T47D (cell line): ENCODE results near the gene HRH1.
"Not testable (repeated sequence)": the region's sequence is repeated elsewhere in the genome, so short reads cannot be mapped to it uniquely, and the experiment has no call there.

Experiments used
- DNase-seq, 2 experiments: peaks; one replicate each; pipeline versions ENCODE4 v3.0.0 to v3.0.0-alpha.2; 2011 to 2012; ENCODE audit warnings: low read depth in 1 of 2, low spot score in 1 of 2
- JUND ChIP-seq: IDR thresholded peaks from 2 replicates; pipeline ENCODE4 v1.6.1; 2012; ENCODE audit warnings: low read depth
- in situ Hi-C: cut with HindIII; loops from 2 replicates; pipeline ENCODE4 v1.10.0; 2016; ENCODE audit warnings: low sequenced_read_pairs, low pct_unique_long_range_greater_than_20kb

The HRH1 gene, protein sequence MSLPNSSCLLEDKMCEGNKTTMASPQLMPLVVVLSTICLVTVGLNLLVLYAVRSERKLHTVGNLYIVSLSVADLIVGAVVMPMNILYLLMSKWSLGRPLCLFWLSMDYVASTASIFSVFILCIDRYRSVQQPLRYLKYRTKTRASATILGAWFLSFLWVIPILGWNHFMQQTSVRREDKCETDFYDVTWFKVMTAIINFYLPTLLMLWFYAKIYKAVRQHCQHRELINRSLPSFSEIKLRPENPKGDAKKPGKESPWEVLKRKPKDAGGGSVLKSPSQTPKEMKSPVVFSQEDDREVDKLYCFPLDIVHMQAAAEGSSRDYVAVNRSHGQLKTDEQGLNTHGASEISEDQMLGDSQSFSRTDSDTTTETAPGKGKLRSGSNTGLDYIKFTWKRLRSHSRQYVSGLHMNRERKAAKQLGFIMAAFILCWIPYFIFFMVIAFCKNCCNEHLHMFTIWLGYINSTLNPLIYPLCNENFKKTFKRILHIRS

DNA sequence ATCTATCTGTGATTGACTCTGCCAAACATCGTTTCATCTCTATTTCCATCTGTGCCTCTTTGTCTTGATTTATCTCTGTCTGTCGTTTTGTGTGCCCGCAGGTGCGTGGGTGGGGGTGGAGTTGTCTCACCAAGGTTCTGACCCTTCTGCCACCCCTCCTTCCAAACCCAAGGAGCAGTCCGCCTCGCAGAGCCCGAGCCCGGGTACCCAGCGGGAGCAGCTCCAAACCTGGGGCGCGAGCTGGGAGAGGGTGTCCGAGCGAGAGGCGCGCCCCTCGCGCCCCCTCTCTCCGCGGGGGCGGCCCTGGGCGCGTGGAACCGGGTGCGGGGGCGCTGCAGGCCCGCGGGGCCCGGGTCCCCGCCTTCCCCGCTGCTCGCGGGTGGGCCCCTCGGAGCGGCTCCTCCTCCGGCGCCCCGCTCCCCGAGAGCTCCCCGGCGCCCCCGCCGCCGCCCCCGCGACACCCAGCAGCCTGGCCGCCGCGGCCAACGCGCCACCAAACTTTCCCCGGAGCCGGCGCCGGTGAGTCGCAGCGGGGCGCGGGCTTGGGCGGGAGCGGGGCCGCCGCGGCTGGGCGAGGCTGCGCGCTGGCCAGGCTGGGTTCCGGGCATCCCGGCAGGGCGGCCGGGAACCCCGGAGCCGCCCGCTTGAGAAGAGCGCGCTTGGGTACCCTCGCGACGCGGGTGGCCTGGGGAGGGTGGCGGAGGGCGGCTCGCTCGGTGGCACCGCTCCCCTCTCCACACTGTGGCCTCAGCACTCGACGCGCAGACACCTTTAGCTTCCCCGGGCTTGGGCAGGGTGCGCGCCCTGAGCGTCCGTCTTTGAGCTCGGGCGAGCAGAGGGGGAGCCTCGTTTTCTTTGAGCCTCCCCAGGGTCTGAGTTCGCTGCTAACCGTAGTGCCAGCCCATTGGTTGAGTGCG, at the start of gene HRH1:
HRH1 (plus strand) TSS at position 458 of the 917 bp plus-strand sequence. CDS start 104,545 bp downstream, outside the sequence.
- no peak for TF ChIP-seq JUND
- no peak for DNase-seq
- in situ Hi-C loops = no loop called here

DNA sequence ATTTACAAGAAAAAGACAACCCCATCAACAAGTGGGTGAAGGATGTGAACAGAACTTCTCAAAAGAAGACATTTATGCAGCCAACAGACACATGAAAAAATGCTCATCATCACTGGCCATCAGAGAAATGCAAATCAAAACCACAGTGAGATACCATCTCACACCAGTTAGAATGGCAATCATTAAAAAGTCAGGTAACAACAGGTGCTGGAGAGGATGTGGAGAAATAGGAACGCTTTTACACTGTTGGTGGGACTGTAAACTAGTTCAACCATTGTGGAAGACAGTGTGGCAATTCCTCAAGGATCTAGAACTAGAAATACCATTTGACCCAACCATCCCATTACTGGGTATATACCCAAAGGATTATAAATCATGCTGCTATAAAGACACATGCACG, 41.0 kb upstream of the HRH1 start:
- DNase-seq, in situ Hi-C loops: not testable (repeated sequence)

DNA sequence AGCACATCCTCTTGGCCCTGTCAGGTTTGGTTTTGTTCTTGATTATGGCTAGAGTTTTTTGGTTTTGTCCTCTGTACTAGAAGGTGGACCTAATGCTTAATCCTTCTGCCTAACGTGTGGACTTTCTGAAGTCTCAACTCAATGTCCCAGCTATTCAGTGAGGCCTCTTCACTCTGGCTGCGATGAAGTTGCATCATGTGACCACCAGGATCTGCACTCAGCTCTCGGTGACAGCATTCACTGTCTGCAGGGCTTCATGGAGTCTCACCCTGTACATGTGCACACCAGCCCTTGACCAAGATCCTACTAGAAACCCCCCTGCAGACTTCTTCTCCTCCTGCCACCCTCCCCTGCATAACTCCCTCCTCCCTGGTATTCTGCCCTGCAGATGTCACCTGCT, 38.7 kb upstream of the HRH1 start:
- DNase-seq = no peak
- in situ Hi-C loops = no loop called here
- no peak for TF ChIP-seq JUND

DNA sequence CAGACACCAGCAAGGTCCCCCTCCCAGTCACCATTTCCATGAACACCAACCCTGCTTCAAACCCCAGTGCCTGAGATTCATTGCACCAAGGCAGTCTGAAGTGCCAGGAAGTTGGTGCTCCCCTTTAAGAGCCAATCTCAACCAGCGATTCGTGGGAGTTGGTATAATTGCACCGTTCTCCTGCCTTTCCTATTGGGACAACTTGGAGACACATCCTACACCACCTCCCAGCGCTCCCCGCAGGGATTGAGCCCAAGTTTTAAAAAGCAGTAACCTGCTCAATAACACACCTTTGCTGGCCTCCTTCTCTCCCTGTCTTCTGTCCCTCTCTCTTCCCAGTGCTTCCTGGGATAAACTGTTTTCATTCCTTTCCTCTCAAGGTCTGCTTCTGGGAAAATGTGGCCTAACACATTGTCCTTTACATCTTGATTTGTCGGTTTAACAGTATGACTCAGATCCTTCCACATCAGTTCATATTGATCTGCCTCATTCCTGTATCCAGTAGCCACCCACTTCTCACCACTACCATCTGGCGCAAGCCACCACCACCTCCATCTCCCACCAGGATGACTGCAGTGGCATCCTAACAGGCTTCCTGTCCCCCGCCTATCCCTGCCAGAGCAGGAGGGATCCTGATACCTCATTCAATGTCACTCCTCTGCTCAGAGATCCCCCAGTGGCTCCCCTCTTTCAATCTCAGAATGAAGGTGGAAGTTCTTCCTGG, 37.8 kb upstream of the HRH1 start:
- no peak for DNase-seq
- in situ Hi-C loops = no loop called here

DNA sequence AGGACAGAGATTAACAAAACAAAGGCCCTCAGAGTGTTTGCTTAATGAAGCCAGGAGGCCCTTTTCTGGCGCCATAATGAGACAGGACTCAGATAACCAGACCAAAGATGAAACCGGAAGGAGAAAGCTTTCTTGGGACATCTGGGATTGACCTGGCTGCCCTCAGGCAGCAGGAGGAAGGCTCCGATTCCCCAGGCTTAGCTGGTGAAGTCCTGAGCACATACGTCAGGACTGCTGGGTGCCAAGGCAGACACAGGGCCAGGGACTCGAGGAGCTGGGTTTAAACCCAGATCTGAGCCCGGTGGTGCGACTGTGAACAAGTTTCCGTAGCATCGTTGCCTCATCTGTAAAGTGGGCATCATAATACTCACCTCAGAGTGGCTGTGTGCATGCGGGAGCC, 36.7 kb upstream of the HRH1 start:
- in situ Hi-C loops = no loop called here
- DNase-seq = no peak
- no peak for TF ChIP-seq JUND

More for the DNA sequence above, 37.8 kb upstream of the HRH1 start:
- no peak for TF ChIP-seq JUND

- no peak for TF ChIP-seq JUND
- in situ Hi-C loops = no loop called here
- no peak for DNase-seq
Observed at GRCh38 chr3:11118181-11118682, 36.1 kb upstream of the HRH1 start.

DNA sequence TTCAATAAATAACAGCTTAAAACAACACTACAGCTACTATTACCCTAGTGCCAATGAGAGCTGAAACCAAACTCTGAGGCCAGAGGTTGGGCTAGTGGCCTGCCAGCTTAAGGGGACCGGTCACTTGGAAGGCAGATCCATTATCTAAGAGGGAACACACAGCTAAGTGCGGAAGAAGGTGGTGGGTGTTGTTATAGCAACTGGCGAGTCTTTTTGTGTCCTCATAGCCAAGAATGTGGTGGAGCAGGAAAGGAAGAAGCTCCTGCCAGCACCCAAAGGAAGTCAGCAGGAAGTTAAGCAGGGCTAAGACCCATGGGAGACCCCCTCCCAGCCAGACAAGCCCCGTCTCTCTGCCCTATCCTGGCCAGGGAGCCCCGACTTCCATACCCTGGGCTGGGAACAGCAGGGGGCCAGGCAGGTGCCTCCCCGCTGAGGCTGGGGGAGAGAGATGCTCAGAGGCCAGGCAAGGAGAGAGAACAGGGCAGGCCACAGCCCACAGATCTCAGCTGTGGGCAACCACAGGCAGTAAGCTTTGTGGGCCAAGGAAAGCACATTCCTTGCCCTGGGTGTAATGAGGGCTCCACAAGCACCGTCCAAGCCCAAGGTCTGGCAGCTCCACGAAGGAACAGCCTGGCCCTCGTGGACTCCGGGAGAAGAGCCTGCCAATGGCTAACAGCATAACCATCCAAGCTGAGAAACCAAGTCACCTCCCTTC, 34.0 kb upstream of the HRH1 start:
- TF ChIP-seq JUND = no peak
- in situ Hi-C loops = no loop called here
- DNase-seq = peak in 1 of 2 experiments; percentile 40

DNA sequence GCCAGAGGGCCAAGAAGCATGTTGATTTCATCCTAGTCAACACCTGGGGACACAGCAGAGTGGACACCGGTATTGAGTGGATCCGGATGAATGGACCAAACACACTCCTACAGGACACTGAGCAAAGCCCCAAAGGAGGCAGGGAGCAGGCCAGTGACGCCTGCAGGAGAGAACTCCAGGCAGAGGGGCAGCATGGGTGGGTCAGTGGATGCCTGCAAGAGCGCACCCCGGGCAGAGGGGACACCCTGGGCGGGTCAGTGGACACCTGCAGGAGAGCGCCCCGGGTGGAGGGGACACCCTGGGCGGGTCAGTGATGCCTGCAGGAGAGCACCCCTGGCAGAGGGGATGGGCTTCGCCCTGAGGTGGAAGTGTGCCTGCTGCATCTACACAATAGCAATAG, 27.6 kb upstream of the HRH1 start:
- no peak for TF ChIP-seq JUND
- in situ Hi-C loops = no loop called here
- no peak for DNase-seq

DNA sequence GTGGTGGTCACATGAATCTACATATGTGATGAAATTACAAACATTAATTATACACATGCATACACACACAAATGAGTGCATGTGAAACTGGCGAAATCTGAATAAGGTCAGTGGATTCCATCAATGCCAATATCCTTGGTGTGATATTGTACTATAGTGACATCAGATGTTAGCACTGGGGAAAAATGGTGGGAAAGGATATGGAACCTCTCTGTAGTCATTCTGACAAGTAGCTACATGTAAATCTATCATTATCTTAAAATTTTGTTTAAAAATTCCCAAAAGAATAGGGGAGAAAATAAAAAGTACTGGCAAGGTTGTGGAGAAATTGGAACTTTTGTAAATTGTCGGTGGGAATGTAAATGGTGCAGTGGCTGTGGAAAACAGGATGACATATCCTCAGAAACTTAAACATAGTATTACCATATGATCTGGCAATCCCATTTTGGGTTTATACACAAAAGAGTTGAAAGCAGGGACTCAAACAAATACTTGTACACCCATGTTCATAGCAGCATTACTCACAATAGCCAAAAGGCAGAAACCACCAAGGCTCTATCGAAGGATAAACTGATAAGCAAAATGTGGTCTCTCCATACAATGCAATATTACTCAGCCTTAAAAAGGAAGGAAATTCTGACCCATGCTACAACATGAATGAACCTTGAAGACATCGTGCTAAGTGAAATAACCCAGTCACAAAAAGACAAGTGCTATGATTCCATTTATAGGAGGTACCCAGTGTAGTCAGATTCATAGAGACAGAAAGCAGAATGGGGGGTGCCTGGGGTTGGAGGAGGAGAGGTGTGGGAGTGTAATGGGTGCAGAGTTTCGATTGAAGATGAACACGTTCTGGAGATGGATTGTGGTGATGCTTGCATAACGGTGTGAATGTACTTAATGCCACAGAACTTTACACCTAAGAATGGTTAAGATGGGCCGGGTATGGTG, 25.3 kb upstream of the HRH1 start:
- TF ChIP-seq JUND = no peak
- in situ Hi-C loops = no loop called here
- DNase-seq = no peak

DNA sequence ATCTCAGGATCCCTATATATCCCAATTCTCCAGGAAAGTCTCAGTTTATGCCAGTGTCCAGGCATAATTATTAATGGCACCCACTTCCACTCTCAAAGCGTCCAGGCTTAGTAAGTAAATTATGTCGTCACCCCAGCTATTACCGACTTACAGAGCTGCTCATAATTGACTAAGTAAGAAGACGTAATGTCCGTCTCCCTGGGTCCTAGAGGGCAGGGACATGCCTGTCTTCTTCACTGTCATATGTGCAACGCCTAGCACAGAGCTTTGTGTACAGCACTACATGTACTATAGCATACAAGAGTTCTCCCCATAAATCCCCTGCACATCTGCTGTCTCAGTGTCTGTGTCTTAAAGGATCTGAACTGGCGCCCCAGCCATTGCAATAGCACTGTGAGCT, 23.9 kb upstream of the HRH1 start:
- no peak for TF ChIP-seq JUND
- DNase-seq = no peak
- in situ Hi-C loops = no loop called here

DNA sequence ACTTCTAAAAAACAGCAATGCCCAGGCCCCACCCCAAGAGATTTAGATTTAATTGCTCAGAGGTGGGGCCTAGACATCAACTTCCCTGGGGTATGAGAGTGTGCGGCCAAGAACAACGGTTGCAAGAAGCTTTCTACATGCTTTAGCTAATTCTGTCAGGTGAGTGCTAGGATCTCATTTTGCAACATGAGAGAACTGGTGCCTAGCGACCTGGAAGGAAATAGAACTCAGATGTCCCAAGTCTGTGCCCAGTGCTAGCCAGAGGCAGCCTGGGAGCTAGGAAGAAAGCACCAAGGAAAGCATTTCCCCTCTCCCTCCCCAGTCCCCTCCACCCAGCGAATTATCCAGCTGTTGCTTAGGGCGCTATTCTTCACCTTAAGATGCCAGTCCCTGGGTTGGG, 22.9 kb upstream of the HRH1 start:
- no peak for DNase-seq
- TF ChIP-seq JUND = no peak
- in situ Hi-C loops = no loop called here

GRCh38 chr3:11131886-11132285, 22.4 kb upstream of the HRH1 start:
- DNase-seq, in situ Hi-C loops: not testable (repeated sequence)
